GM21717 (cell line): ENCODE results near the gene MIF4GD.
"Not testable (repeated sequence)": the region's sequence is repeated elsewhere in the genome, so short reads cannot be mapped to it uniquely, and the experiment has no call there.

Source experiments
- ATAC-seq: cut with Tn5 transposase; IDR thresholded peaks from one replicate; pipeline ENCODE4 v1.9.1; 2021; ENCODE audit warnings: mild to moderate bottlenecking, moderate library complexity; ENCODE audit not compliant: unreplicated experiment

The MIF4GD gene

GRCh38 chr17:75289115-75289831 is 18.2 kb upstream of the MIF4GD start, which contains the start of gene SLC25A19:
Gene SLC25A19, minus strand, starts transcription at chr17:75289433. Its CDS starts 2,669 bp downstream, at chr17:75286764.
- ATAC-seq: peak; percentile 77

GRCh38 chr17:75288770-75289114 is 17.7 kb upstream of the MIF4GD start:
- peak; percentile 7 for ATAC-seq

GRCh38 chr17:75288359-75288758 is 17.3 kb upstream of the MIF4GD start:
- ATAC-seq: no peak

DNA sequence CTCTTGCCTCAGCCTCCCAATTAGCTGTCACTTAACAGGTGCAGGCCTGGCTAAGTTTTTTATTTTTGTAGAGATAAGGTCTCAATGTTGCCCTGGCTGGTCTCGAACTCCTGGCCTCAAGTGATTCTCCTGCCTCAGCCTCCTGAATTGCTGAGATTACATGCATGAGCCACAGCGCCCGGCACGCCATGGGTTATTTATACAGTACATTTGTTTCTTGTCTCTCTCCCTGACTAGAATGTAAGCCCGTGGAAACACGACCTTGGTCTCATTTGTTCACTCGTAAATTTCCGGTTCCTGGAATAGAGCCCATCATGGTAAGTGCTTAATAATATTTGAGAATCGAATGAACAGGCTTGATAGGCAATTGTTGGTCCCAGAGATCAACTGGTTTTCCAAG is 16.2 kb upstream of the MIF4GD start:
- ATAC-seq: no peak

DNA sequence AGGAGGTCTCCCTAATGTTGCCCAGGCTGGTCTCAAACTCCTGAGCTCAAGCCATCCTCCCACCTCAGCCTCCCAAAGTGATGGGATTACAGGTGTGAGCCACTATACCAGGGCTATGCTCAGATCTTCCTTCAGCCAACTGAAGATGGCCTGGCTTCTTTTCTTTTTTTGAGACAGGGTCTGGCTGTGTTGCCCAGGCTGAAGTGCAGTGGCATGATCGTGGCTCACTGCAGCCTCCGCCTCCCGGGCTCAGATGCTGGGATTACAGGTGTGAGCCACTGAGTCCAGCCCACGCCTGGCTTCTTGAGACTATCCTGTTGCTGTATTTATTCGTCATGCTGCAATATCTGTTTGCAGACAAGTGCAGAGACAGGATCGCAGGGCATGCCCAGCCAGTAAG is 14.1 kb upstream of the MIF4GD start:
- ATAC-seq: no peak

GRCh38 chr17:75280189-75280588 is 9.2 kb upstream of the MIF4GD start:
- ATAC-seq: not testable (repeated sequence)

DNA sequence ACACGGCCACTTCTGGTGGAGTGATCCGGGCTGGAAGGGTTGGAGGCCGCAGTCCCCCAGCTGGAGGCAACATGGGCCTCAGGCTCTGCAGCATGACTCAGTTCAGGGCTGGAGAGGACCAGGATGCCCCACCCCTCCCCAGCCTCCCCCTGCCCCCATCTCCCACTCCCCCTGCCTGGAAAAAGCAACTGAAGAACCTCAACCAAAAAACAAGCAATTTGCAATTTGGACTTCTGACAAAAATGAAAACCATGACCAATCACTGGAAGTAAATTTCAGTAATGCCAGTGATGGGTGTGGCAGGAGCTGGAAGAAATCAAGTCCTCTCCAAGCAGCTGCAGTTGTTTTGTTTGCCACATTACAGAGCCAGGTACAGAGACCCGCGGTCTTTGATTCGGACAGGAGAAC is 6.6 kb upstream of the MIF4GD start:
- no peak for ATAC-seq

- no peak for ATAC-seq
These were observed 3.1 kb upstream of the MIF4GD start for GRCh38 chr17:75273977-75274708.

- ATAC-seq: no peak
These were observed 1.8 kb upstream of the MIF4GD start for GRCh38 chr17:75272848-75273184.

DNA sequence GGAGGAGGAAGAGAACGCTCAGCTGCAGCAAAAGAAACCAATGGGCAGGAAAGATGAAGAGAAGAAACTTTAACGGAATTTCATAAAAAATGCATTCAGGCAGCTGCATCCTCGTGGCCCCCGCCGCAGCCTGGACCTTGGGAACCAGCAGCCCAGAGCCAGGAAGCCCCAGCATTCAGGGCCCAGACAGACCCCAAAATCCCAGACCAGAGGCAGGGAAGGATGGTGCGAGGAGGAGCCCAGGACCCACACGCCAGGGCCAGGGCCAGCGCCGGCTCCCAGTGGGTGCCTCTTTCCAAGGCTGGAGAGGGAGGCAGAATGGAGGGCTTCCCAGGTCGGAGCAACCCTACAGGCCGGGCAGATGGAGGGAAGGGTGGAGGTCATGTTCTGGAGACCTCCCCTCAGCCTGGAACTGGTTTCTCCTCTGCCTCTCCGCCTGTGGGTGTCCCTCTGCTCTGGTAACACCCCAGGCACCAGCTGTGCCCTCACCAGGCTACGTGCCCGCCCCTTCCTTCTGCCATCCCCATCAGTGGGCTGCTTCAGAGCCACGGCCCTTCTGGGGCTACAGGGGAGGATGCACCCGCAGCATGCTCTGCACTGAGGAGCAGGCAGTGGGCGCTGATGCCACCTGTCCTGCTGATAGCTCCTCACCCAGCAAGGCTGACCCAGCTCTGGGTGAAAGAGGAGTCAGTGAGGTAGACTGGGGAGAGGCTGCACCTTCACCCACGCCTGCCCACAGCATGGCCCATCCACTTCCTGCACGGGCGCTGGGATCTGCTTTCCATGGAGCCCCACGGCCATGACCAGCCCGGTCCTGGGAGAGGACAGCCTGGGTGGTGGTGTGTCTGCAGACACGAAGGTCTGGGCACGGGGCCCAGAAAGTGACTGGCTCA is 1.2 kb upstream of the MIF4GD start:
- no peak for ATAC-seq

- ATAC-seq: peak; percentile 59
These were observed 363 bp upstream of the MIF4GD start for GRCh38 chr17:75271233-75271954.

DNA sequence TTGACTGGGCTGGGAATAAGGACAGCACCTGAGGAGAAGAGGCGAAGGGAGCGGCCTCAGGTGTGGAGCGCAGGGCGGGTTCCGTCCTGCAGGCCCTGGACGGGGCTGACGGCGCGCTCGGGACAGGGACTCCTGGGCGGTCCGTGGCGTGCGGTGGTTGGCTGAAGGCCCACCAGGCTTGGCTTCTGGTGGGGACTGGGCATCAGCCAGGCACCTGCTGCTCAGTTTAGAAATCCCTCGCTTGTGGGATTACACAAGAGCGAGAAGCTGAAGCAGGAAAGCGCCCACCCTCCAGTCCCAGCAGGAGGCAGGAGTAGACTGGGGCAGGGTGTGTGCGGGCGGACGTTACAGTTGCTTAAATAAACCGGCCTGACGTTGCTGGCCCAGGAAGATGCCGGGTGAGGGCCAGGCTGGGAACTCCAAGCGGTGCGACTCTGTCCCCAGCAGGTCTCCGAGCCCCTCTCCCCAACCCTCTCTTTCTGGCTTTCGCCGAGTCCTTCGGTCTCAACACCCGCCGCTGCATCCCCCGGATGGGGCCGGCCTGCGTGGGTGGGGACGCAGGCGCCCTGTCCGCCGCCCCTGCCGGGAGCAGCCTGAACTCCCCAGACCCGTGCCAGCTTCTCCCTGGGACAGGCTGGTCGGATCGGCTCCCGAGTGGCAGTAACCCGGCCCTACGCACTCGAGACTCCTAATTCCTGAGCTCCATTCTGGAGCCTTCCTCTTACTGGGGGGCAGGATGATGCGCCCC is 639 bp downstream of the MIF4GD start:
- peak; percentile 30 for ATAC-seq

- no peak for ATAC-seq
These were observed 1.2 kb downstream of the MIF4GD start for GRCh38 chr17:75269844-75270217.

DNA sequence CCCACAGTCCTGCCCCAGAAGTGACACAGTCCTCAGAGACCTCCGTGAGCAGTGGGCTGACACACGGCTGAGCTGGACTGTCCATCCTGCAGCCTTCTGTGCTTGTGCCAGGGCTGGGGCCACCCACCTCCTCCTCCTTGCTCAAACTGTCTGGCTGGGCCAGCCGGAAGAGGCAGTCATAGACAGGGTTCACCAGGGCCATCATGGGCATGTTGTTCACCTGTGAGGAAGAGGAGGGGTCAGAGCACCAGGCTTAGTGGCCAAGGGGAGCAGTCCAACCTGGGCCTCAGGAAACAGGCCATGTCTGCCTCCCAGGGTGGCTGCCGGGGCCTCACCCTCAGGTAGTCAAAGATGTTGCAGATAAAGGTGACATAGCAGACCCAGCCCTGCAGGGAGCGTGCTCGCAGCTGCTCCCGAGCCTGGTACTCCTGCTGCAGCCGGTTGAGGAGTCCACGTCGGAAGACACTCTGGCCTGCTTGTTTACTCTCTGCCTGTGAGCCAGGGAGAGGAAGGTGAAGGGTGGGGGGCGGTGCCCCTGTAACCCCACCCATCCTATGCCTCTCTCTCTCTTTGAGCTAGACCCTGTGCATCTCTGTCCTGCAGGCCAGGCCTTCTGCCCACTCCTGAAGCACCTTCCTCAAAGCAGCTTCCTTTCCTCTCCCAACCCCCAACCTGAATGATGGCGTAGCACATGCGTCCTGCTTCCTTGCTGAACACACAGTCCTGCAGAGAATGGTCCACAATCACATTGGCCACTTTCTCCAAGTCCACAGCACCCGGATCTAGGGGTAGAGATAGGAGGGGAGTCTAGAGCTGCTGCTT is 3.4 kb downstream of the MIF4GD start:
- ATAC-seq: no peak

DNA sequence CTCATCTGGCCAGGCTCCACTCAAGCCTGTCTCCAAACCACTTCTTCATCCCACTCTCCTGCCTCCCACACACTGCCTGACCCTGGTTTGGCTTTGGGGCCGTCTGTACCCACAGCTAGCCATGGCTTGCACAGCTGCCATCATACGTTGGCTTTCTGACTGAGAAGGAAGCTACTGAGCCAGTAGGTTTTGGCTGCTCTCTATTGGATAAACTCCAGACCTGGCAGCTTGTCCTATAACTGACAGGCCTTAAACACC is 3.9 kb downstream of the MIF4GD start:
- no peak for ATAC-seq

DNA sequence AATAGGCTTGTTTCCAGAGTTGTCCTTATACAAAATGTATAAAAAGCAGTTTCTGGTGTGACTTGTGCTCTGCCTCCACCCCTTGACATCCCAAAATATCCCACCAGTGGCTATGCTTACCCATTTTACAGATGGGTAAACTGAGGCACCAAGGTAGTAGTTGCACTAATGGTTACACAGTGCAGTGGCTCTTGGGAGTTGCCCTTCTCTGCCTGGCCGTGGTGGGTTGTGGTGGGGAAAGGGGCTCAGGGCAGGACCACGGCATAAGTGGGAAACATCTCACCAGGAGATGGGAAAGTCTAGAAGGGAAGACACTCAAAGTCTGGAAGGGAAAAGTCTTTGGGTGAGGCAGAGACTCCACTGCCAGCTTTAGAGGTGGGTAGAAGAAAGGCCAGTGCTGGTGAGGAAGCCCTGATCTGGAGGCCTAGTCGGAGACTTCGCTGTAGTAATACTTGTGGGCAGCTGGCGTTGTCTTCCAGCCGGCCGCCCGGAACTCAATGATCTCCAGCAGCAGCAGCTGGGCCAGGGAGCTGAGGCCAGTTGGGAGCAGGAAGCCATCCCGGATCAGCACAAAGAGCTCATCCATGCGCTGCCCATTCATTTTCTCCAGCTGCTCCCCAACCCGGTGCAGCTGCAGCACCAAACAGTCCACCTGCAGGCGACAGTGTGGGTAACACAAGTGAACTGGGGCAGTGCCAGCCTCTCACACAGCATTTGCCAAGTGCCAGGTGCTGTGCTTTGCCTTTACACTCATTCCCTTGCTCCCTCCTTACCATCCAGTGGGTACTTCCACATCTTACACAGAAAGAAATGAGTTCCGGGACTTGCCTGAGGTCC is 4.5 kb downstream of the MIF4GD start:
- ATAC-seq: no peak

DNA sequence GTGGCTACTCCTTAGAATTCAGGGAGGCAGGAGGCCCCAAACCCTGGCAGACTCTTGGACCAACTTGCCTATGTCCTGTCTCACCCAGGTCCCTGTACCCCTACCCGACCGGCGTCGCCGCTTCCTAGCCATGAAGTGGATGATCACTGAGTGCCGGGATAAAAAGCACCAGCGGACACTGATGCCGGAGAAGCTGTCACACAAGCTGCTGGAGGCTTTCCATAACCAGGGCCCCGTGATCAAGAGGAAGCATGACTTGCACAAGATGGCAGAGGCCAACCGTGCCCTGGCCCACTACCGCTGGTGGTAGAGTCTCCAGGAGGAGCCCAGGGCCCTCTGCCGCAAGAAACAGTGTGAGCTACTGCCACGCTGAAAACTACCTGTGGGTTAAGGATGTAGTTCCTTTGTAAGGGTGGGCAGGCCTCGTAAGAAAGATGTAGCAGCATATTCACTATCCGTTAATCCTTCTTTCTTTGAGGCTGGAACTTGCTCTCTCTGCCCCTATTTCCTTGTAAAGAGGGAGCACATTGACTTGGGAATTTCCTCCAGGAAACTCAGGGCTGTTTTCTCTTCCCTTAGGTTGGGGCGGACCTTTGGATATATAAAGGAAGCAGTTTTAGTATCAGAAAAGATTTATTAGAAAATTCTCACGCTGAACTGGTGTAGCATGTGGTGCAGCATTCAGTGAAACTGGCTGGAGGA is 5.3 kb downstream of the MIF4GD start:
- ATAC-seq: no peak

DNA sequence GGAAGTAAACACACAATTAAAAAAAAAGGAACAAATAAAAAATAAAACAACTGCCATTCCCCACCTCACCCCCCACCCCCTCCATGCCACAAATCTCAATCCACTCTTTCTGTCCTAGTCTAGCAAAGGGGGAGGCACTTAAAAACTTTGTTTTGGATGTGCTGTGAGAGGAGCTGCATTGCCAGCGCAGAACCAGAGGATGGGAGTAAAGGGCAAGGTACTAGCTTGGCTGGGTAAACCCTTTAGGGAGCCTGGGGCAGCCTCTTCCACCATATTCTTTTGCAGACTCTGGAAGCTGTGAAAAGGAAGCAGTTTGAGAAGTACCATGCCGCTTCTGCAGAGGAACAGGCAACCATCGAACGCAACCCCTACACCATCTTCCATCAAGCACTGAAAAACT is 8.0 kb downstream of the MIF4GD start:
- no peak for ATAC-seq
